Aorta (tissue), 5 donors: ENCODE results near the gene ZNF816. TPM values are rescaled to one million over a fixed set of nuclear protein-coding genes. Genes with fewer than 3 reads are reported as not detected.
"Not testable (repeated sequence)": the region's sequence is repeated elsewhere in the genome, so short reads cannot be mapped to it uniquely, and the experiment has no call there.

Experiments
- ATAC-seq: fragments of 200-7000 bp; cut with Tn5 transposase; one replicate; pipeline ENCODE4 v1.9.1; 2022; ENCODE audit warnings: moderate library complexity; ENCODE audit not compliant: low FRiP score
- DNase-seq, 2 donors: peaks; one replicate each; pipeline ENCODE4 v3.0.0-alpha.2; 2020
- H3K27ac ChIP-seq, 2 donors: one replicate each; pipeline ENCODE4 v1.5.1; 2013; ENCODE audit warnings: low read length in 2 of 2, mild to moderate bottlenecking in 2 of 2, moderate library complexity in 2 of 2, control low read depth in 1 of 2, inconsistent platforms in 1 of 2, low read depth in 1 of 2
- H3K27me3 ChIP-seq, 2 donors: one replicate each; pipeline ENCODE4 v1.6.1; 2013; ENCODE audit warnings: control low read depth in 1 of 2, low read length in 1 of 2, mild to moderate bottlenecking in 1 of 2, moderate library complexity in 1 of 2; ENCODE audit not compliant: insufficient read depth in 2 of 2, control insufficient read depth in 1 of 2
- H3K36me3 ChIP-seq, 2 donors: one replicate each; pipeline ENCODE4 v1.6.1; 2013; ENCODE audit warnings: control low read depth in 1 of 2, low read length in 1 of 2, mild to moderate bottlenecking in 1 of 2; ENCODE audit not compliant: insufficient read depth in 2 of 2, control insufficient read depth in 1 of 2
- H3K4me1 ChIP-seq, 2 donors: one replicate each; pipeline ENCODE4 v1.6.1; 2013; ENCODE audit warnings: low read length in 2 of 2, control low read depth in 1 of 2, mild to moderate bottlenecking in 1 of 2, moderate library complexity in 1 of 2; ENCODE audit not compliant: insufficient read depth in 2 of 2, control insufficient read depth in 1 of 2
- H3K4me3 ChIP-seq, 2 donors: one replicate each; pipeline ENCODE4 v1.5.1; 2013; ENCODE audit warnings: low read length in 2 of 2, control low read depth in 1 of 2, mild to moderate bottlenecking in 1 of 2
- H3K9me3 ChIP-seq: one replicate; pipeline ENCODE4 v1.6.1; 2013; ENCODE audit warnings: mild to moderate bottlenecking, low read length; ENCODE audit not compliant: control insufficient read depth
- WGBS, 2 donors: extraction: QIAGEN DNeasy Blood & Tissue Kit; methylation state at CpG; one replicate each; pipeline ENCODE4 v1.1.7; 2013; 5-methylcytosine and 5-hydroxymethylcytosine counted together
- intact Hi-C, 2 donors: fragments of 100-400 bp; cut with DNase I; formaldehyde crosslinking; loops; one replicate each; pipeline versions ENCODE4 v1.14.2 to v1.15.0; 2022
- polyA plus RNA-seq, 2 donors: library from polyadenylated mRNA; stranded (reverse); fragments of 200-250 nt; gene quantifications; one replicate each; pipeline ENCODE4 v1.2.3, GENCODE V29; 2013
- total RNA-seq, 2 donors: library from RNA; stranded (reverse); fragmentation: NEBNext Ultra II Directional; extraction: Animal tissue kit (Norgen Biotek cat#: 25700); gene quantifications; one replicate each; pipeline ENCODE4 v1.2.1, GENCODE V29; 2021
- donor health status: healthy with polysubstance abuse.
- donor health status: Bipolar disorder and iron deficiency.
- donor health status: DM: no; HTN: no; CAD: no.
- donor health status: DM: no; HTN: no; CAD: no.
- donor health status: DM: yes; HTN: yes; CAD: no.

The ZNF816 gene
- total and polyA plus RNA-seq, 4 donors, result 4.5 to 11.4 (median 5.1) TPM

DNA sequence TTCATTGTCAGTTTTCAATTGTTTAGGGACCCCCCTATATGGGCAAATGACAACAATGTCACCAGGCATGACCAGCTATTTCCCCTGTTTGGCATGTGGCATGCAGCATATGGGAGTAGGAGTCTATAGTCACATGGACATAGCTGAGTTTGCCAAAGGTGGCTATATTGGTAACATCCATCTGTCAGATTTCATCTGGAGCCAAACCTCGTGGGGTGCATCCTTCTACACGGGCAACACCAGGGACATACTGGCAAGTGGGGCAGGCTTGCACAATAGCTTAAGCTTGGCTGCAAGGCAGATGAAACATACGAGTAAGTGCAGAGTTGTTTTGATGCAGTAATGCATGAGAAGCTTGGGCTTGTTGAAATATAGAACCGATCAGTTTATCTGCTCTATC lies 24.5 kb upstream of the ZNF816 start:
- no peak overlapping the region for H3K4me3 ChIP-seq
- H3K9me3 ChIP-seq, result peaks cover 3% of the 10 kb centered on the region
- WGBS, 2 donors, result 91 to 95% methylated on average over 4 of the region's 4 CpGs
- intact Hi-C loops, result loop anchor here in 1 of 2 donors (10.0 kb wide), 1 partner anchor 82 kb away; no protein-coding TSS in a partner anchor
- no peaks in the 10 kb centered on the region for H3K27me3 ChIP-seq
- DNase-seq (no peak), ATAC-seq (no peak)
- no peak overlapping the region for H3K27ac ChIP-seq
- peaks cover 0 to 2% of the 10 kb centered on the region in 2 donors for H3K4me1 ChIP-seq
- H3K36me3 ChIP-seq, result peaks cover 0 to 3% of the 10 kb centered on the region in 2 donors

DNA sequence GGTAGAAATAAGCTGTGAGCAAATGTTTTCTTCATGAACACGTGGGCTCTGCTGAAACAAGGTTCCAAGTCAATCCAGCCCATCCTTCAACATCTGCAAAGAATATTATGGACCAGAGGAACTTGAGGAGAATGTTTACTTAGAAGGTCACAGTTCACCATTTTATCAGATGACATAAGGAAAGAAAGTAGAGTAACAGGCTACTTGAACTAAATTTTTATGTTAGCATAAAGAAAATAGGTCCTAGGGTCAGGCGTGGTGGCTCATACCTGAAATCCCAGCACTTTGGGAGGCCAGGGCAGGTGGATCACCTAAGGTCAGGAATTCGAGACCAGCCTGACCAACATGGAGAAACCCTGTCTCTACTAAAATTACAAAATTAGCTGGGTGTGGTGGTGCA lies 20.5 kb upstream of the ZNF816 start:
- H3K9me3 ChIP-seq, H3K4me1 ChIP-seq, DNase-seq, H3K36me3 ChIP-seq, H3K27me3 ChIP-seq, H3K27ac ChIP-seq, H3K4me3 ChIP-seq, ATAC-seq: not testable (repeated sequence)
- 86 to 87% methylated on average over 3 of the region's 3 CpGs for WGBS, 2 donors
- intact Hi-C loops, result loop anchor here in 1 of 2 donors (10.0 kb wide), 1 partner anchor 78 kb away; no protein-coding TSS in a partner anchor

DNA sequence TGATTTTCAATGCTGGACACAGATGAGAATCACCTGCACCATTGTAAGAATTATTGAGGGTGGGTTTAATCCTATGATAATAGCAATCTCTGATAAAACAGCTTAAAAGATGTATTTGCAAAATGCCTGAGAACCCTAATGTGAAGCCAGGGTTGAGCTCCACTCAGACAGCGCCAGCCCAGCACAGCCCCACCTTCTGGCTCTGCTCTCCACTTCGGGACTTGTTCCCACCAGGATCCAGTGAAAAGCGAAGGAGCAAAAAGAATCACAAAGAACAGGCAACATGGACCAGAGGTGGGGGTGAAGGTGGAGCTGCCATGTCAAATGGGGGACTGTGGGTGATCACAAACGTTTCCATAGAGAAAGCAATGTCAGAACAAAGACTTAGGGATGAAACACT lies 18.6 kb upstream of the ZNF816 start:
- no peaks in the 10 kb centered on the region for H3K4me1 ChIP-seq
- H3K27me3 ChIP-seq, result no peaks in the 10 kb centered on the region
- no peak for DNase-seq
- WGBS, 2 donors, result 39 to 49% methylated on average over 4 of the region's 4 CpGs
- H3K36me3 ChIP-seq, result peaks cover 0 to 1% of the 10 kb centered on the region in 2 donors
- H3K9me3 ChIP-seq, result peaks cover 3% of the 10 kb centered on the region
- no peak overlapping the region for H3K4me3 ChIP-seq
- H3K27ac ChIP-seq, result no peak overlapping the region
- intact Hi-C loops, result loop anchor here in 1 of 2 donors (10.0 kb wide), 1 partner anchor 77 kb away; no protein-coding TSS in a partner anchor
- ATAC-seq, result no peak

DNA sequence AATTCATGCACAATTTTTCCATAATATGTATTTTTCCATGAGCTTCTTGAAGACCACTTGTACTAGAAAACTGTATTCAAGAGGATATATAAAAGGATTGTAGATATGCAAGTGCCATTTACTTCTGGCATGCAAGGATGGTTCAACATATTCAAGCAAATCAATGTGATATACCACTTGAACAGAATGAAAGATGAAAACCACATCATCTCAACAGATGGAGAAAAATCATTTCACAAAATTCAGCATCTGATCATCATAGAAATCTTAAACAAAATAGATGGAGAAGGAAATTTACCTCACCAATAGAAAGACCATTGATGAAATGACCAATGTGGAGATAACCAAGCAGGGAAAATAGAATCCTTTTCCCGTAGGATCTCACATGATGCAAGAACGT lies 5.1 kb upstream of the ZNF816 start:
- Histone ChIP-seq H3K27me3 (no peaks in the 10 kb centered on the region), H3K9me3 (no peaks in the 10 kb centered on the region), H3K4me1 (no peaks in the 10 kb centered on the region), H3K4me3 (no peak overlapping the region), H3K27ac (no peak overlapping the region), H3K36me3 (peaks cover 1 to 4% of the 10 kb centered on the region in 2 donors)
- intact Hi-C loops, result loop anchor here in 1 of 2 donors (10.0 kb wide), 1 partner anchor 73 kb away; the partner anchor contains the start of gene ZNF320
- 97 to 99% methylated on average over 2 of the region's 2 CpGs for WGBS, 2 donors
- DNase-seq (no peak), ATAC-seq (no peak)

DNA sequence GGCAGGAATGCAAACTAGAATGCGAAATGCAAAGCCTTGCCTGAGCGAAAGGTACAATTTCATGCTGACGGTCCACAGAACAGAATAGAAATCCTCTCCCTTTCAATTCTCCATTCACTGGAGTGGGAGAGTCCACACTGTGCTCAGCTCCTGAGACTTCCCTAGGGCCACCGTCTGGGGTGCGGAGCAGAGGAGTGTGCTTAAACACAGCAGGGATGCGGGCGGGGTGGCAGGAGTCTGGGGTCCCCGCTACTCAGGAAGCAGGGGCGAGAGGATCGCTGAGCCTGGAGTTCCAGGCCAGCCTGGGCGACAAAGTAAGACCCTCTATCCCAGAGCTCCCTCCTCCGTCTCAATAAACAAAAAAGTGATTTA lies 552 bp upstream of the ZNF816 start:
- Histone ChIP-seq H3K27ac (peak overlapping the region in 1 of 2 donors; percentile 94), H3K27me3 (no peaks in the 10 kb centered on the region), H3K4me1 (peaks cover 0 to 3% of the 10 kb centered on the region in 2 donors), H3K4me3 (peak overlapping the region; percentile 59 to 70), H3K36me3 (no peaks in the 10 kb centered on the region), H3K9me3 (peaks cover 9% of the 10 kb centered on the region)
- 1% methylated on average over 12 of the region's 12 CpGs for WGBS, 2 donors
- DNase-seq, result no peak
- intact Hi-C loops, result loop anchor here in 1 of 2 donors (2.0 to 10.0 kb wide), 2 partner anchors 20 to 68 kb away; partner anchors contain the start of gene ZNF320
- peak; percentile 64 for ATAC-seq

DNA sequence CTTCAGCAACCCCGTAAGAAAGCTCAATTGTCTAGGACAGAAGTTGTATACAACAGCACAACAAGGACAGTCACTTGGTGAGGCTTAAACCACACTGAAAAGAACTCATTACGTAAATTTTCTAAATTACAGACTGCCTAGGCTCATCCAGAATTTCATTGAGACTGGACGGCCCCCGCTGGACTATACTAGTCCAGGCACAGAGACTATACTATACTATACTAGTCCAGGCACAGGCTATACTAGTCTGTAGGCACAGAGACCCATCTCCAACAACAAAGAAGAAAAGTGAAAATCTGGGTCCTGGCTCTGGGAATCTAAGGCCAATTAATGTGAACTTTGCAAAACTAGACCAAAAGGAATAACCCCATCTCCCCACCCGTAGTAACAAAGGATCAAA lies 700 bp downstream of the ZNF816 start:
- Histone ChIP-seq H3K9me3 (peaks cover 16% of the 10 kb centered on the region), H3K36me3 (peaks cover 2 to 3% of the 10 kb centered on the region in 2 donors), H3K27ac (peak overlapping the region; percentile 68 to 84), H3K4me1 (peaks cover 0 to 3% of the 10 kb centered on the region in 2 donors), H3K27me3 (no peaks in the 10 kb centered on the region), H3K4me3 (peak overlapping the region; percentile 68 to 80)
- WGBS, 2 donors, result 14 to 15% methylated on average over 5 of the region's 5 CpGs
- ATAC-seq (no peak), DNase-seq (no peak)
- intact Hi-C loops, result loop anchor here in 1 of 2 donors (2.0 to 10.0 kb wide), 2 partner anchors 19 to 67 kb away; partner anchors contain the start of gene ZNF320

DNA sequence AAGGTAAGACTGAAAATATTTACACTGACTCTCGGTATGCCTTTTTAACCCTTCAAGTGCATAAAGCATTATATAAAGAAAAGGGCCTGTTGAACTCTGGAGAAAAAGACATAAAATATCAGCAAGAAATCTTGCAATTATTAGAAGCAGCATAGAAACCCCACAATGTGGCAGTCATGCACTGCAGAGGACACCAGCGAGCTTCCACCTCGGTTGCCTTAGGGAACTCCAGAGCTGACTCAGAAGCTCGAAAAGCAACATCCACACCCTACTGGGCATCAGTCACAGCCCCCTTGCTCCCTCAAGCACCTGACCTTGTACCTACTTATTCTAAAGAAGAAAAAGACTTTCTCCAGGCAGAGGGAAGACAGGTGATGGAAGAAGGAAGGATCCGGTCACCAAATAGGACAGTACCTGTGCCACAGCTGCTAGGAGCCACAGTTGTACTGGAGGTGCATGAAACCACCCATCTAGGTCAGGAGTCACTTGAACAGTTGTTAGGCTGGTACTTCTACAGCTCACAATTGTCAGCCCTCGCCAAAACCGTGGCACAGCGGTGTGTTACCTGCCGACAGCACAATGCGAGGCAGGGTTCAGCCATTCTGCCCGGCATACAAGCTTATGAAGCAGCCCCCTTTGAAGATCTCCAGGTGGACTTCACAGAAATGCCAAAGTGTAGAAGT lies 2.9 kb downstream of the ZNF816 start:
- intact Hi-C loops, result loop anchor here in 1 of 2 donors (10.0 kb wide), 1 partner anchor 65 kb away; the partner anchor contains the start of gene ZNF320

DNA sequence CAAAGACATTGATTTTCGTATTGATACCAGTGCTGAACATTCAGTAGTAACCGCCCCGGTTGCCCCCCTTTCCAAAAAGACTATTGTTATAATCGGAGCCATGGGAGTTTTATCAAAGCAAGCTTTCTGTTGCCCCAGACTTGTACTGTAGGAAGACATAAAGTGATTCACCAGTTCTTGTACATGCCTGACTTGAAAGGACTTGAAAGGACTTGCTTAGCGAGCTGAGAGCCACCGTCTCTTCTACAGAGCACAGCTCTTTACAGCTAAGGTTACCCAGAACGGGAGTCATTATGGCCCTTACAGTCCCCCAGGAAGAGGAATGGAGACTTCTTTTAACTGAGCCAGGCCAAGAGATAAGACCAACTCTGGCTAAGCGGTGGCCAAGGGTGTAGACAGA lies 5.1 kb downstream of the ZNF816 start:
- no peak for DNase-seq
- no peak overlapping the region for H3K27ac ChIP-seq
- H3K27me3 ChIP-seq, result no peaks in the 10 kb centered on the region
- intact Hi-C loops, result no loop called here
- H3K4me1 ChIP-seq, result peaks cover 0 to 3% of the 10 kb centered on the region in 2 donors
- WGBS, 2 donors, result 91 to 97% methylated on average over 8 of the region's 8 CpGs
- peaks cover 35% of the 10 kb centered on the region for H3K9me3 ChIP-seq
- ATAC-seq, result no peak
- peaks cover 15 to 20% of the 10 kb centered on the region in 2 donors for H3K36me3 ChIP-seq
- no peak overlapping the region for H3K4me3 ChIP-seq

More for the DNA sequence above, 2.9 kb downstream of the ZNF816 start:
- Histone ChIP-seq H3K9me3 (peaks cover 29% of the 10 kb centered on the region), H3K27me3 (no peaks in the 10 kb centered on the region), H3K4me3 (no peak overlapping the region), H3K27ac (no peak overlapping the region), H3K4me1 (peaks cover 0 to 3% of the 10 kb centered on the region in 2 donors), H3K36me3 (peaks cover 14 to 15% of the 10 kb centered on the region in 2 donors)
- ATAC-seq (no peak), DNase-seq (no peak)
- 93 to 95% methylated on average over 11 of the region's 11 CpGs for WGBS, 2 donors

DNA sequence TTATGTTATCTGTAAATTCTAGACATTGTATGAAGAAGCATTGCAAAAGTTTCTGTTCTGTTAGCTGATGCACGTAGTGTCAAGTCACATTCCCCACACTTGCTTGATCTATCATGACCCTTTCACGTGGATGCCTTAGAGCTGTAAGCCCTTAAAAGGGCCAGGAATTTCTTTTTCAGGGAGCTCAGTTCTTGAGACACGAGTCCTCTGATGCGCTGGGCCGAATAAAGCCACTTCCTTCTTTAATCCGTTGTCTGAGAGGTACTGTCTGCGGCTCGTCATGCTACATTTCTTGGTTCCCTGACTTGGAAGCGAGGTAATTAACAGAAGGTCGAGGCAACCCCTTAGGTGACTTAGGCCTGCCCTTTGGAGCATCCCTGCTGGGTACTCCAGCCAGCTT lies 5.8 kb downstream of the ZNF816 start:
- H3K27me3 ChIP-seq, result no peaks in the 10 kb centered on the region
- intact Hi-C loops, result no loop called here
- peaks cover 21 to 27% of the 10 kb centered on the region in 2 donors for H3K36me3 ChIP-seq
- H3K4me1 ChIP-seq, result peaks cover 0 to 2% of the 10 kb centered on the region in 2 donors
- 97% methylated on average over 10 of the region's 10 CpGs for WGBS, 2 donors
- no peak for ATAC-seq
- no peak overlapping the region for H3K27ac ChIP-seq
- H3K9me3 ChIP-seq, result peaks cover 41% of the 10 kb centered on the region
- DNase-seq, result no peak
- no peak overlapping the region for H3K4me3 ChIP-seq
